Effector memory CD4-positive, alpha-beta T cell (primary cell): ENCODE measurements around the gene CUX1.
"Not testable (repeated sequence)": the region's sequence is repeated elsewhere in the genome, so short reads cannot be mapped to it uniquely, and the experiment has no call there.

Experiments
- DNase-seq, 3 donors: peaks; one replicate each; pipeline ENCODE4 v3.0.0-alpha.2; 2020
- H3K27ac ChIP-seq: 2 replicates; pipeline ENCODE4 v1.7.0; 2013; ENCODE audit warnings: mild to moderate bottlenecking, low read length, moderate library complexity; ENCODE audit not compliant: insufficient read depth, poor library complexity, severe bottlenecking
- H3K27me3 ChIP-seq: replicated peaks from 2 replicates; pipeline ENCODE4 v1.7.0; 2013; ENCODE audit warnings: mild to moderate bottlenecking, low read length; ENCODE audit not compliant: insufficient read depth, control insufficient read depth, poor library complexity, severe bottlenecking
- H3K36me3 ChIP-seq: 2 replicates; pipeline ENCODE4 v1.7.0; 2013; ENCODE audit warnings: mild to moderate bottlenecking, low read length, moderate library complexity; ENCODE audit not compliant: control insufficient read depth, insufficient read depth
- H3K4me1 ChIP-seq: 2 replicates; pipeline ENCODE4 v1.7.0; 2013; ENCODE audit warnings: low read length, mild to moderate bottlenecking; ENCODE audit not compliant: control insufficient read depth, insufficient read depth, poor library complexity, severe bottlenecking
- H3K4me3 ChIP-seq: 2 replicates; pipeline ENCODE4 v1.7.0; 2013; ENCODE audit warnings: low read length, low read depth, mild to moderate bottlenecking; ENCODE audit not compliant: insufficient read depth, poor library complexity, severe bottlenecking
- H3K9me3 ChIP-seq: 2 replicates; pipeline ENCODE4 v1.7.0; 2013; ENCODE audit warnings: mild to moderate bottlenecking, low read length, moderate library complexity; ENCODE audit not compliant: control insufficient read depth

Gene CUX1

GRCh38 chr7:101880282-101881054 lies 63.0 kb downstream of the CUX1 start:
- H3K4me1 ChIP-seq, result peaks cover 8% of the 10 kb centered on the region
- no peak overlapping the region for H3K27ac ChIP-seq
- H3K9me3 ChIP-seq, result no peaks in the 10 kb centered on the region
- no peaks in the 10 kb centered on the region for H3K27me3 ChIP-seq
- H3K36me3 ChIP-seq, result no peaks in the 10 kb centered on the region
- H3K4me3 ChIP-seq, result no peak overlapping the region
- DNase-seq, result no peak

GRCh38 chr7:101882005-101882421 lies 64.6 kb downstream of the CUX1 start:
- DNase-seq, result no peak
- H3K27ac ChIP-seq, result no peak overlapping the region
- peaks cover 8% of the 10 kb centered on the region for H3K4me1 ChIP-seq
- no peak overlapping the region for H3K4me3 ChIP-seq
- no peaks in the 10 kb centered on the region for H3K9me3 ChIP-seq
- H3K36me3 ChIP-seq, result no peaks in the 10 kb centered on the region
- no peaks in the 10 kb centered on the region for H3K27me3 ChIP-seq

- no peak for DNase-seq
- Histone ChIP-seq H3K36me3 (no peaks in the 10 kb centered on the region), H3K27ac (no peak overlapping the region), H3K9me3 (no peaks in the 10 kb centered on the region), H3K4me3 (no peak overlapping the region), H3K27me3 (no peaks in the 10 kb centered on the region), H3K4me1 (peaks cover 8% of the 10 kb centered on the region)
Measured at GRCh38 chr7:101882595-101883564, 65.5 kb downstream of the CUX1 start.

GRCh38 chr7:101884671-101885596 lies 67.5 kb downstream of the CUX1 start:
- no peak for DNase-seq
- Histone ChIP-seq H3K4me1 (peaks cover 8% of the 10 kb centered on the region), H3K27ac (no peak overlapping the region), H3K9me3 (no peaks in the 10 kb centered on the region), H3K27me3 (no peaks in the 10 kb centered on the region), H3K36me3 (no peaks in the 10 kb centered on the region), H3K4me3 (no peak overlapping the region)

GRCh38 chr7:101885597-101885955 lies 68.2 kb downstream of the CUX1 start:
- Histone ChIP-seq H3K4me1 (peaks cover 8% of the 10 kb centered on the region), H3K36me3 (no peaks in the 10 kb centered on the region), H3K9me3 (no peaks in the 10 kb centered on the region), H3K27me3 (no peaks in the 10 kb centered on the region), H3K27ac (no peak overlapping the region), H3K4me3 (no peak overlapping the region)
- DNase-seq, result no peak

- H3K9me3 ChIP-seq, H3K4me3 ChIP-seq, DNase-seq, H3K4me1 ChIP-seq, H3K27ac ChIP-seq, H3K36me3 ChIP-seq, H3K27me3 ChIP-seq: not testable (repeated sequence)
Measured at GRCh38 chr7:101887352-101887751, 69.9 kb downstream of the CUX1 start.

- H3K27ac ChIP-seq, H3K9me3 ChIP-seq, H3K36me3 ChIP-seq, H3K27me3 ChIP-seq, H3K4me3 ChIP-seq, H3K4me1 ChIP-seq, DNase-seq: not testable (repeated sequence)
Measured at GRCh38 chr7:101888564-101888963, 71.1 kb downstream of the CUX1 start.

GRCh38 chr7:101890749-101891523 lies 73.5 kb downstream of the CUX1 start:
- Histone ChIP-seq H3K27me3 (no peaks in the 10 kb centered on the region), H3K27ac (no peak overlapping the region), H3K4me3 (no peak overlapping the region), H3K4me1 (no peaks in the 10 kb centered on the region), H3K36me3 (no peaks in the 10 kb centered on the region), H3K9me3 (no peaks in the 10 kb centered on the region)
- no peak for DNase-seq

GRCh38 chr7:101891936-101892640 lies 74.7 kb downstream of the CUX1 start:
- Histone ChIP-seq H3K9me3 (no peaks in the 10 kb centered on the region), H3K4me1 (no peaks in the 10 kb centered on the region), H3K27me3 (no peaks in the 10 kb centered on the region), H3K27ac (no peak overlapping the region), H3K36me3 (no peaks in the 10 kb centered on the region), H3K4me3 (no peak overlapping the region)
- no peak for DNase-seq
